WI38 (cell line): ENCODE data around the gene ENAH.

ENCODE experiments used
- H3K4me3 ChIP-seq: 2 replicates; pipeline ENCODE4 v1.5.1; 2011; ENCODE audit warnings: low read depth, mild to moderate bottlenecking, control low read depth, low read length
- TF ChIP-seq, protein P1 (sequence below): IDR thresholded peaks from 2 replicates; pipeline ENCODE4 v1.5.1; 2012; ENCODE audit warnings: low read depth, mild to moderate bottlenecking, control low read depth, low read length

The ENAH gene

GRCh38 chr1:225534135-225534534 lies 118.8 kb downstream of the ENAH start:
- H3K4me3 ChIP-seq: no peak overlapping the region
- TF ChIP-seq, protein P1, sequence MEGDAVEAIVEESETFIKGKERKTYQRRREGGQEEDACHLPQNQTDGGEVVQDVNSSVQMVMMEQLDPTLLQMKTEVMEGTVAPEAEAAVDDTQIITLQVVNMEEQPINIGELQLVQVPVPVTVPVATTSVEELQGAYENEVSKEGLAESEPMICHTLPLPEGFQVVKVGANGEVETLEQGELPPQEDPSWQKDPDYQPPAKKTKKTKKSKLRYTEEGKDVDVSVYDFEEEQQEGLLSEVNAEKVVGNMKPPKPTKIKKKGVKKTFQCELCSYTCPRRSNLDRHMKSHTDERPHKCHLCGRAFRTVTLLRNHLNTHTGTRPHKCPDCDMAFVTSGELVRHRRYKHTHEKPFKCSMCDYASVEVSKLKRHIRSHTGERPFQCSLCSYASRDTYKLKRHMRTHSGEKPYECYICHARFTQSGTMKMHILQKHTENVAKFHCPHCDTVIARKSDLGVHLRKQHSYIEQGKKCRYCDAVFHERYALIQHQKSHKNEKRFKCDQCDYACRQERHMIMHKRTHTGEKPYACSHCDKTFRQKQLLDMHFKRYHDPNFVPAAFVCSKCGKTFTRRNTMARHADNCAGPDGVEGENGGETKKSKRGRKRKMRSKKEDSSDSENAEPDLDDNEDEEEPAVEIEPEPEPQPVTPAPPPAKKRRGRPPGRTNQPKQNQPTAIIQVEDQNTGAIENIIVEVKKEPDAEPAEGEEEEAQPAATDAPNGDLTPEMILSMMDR: no peak

DNA sequence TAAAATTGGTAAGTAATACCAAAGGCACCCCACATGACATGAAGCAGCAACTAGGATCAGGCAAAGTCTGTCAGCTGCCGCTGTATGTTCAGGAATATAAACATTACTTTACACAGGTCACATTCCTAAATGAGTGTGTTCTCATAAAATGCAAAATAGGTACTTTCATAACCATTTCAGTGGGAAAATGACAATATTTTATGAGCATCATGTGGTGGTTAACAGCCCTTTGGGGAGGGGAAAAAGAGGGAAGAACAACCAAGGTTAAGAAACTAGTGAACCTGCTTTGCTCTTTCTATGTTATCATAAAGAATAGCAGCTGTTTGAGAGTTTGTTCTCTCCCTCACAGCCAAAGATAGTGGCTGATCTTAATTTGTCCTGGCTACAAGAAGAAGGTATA lies 119.7 kb downstream of the ENAH start:
- TF ChIP-seq, protein P1: no peak
- no peak overlapping the region for H3K4me3 ChIP-seq

GRCh38 chr1:225532240-225532944 lies 120.5 kb downstream of the ENAH start:
- TF ChIP-seq, protein P1: no peak
- H3K4me3 ChIP-seq: no peak overlapping the region

DNA sequence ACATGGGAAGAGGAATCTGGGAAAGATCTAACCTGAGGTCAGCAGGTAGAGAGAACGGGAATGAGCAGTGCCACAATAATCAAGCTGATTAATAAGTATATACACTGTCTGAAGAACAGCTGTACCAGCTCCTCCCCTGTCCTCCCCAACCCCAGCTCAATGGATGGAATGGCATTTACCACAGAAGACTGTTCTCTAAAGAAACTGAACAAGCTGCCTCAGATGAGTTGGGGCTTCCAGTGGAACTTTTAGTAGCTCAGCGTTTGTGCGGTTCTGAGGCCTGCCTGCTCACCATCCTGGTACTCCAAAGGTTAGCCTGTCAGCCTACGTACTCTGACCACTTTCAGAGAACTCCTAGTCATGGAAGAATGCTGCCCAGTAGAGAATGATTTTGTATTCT lies 123.2 kb downstream of the ENAH start:
- no peak overlapping the region for H3K4me3 ChIP-seq
- TF ChIP-seq, protein P1: no peak

DNA sequence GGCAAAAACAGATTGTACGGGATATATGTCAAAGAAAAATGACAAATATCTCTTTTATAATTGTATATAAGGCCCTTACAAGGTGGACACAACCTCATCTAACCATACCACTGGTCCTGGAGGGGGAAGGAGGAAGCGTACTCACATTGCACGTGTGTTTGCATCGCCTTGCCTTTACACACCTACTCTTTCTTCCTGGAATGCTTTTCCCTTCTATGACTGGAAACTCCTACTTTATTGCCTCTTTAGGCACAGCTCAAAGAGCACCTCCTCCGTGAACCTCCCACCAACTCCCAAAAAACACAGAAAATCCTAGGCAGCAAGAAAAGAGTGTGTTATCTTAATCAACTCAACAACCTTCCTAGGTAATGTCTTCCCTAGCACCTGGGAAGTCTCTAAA lies 125.3 kb downstream of the ENAH start:
- H3K4me3 ChIP-seq: no peak overlapping the region
- TF ChIP-seq, protein P1: no peak

GRCh38 chr1:225526878-225527277 lies 126.0 kb downstream of the ENAH start:
- TF ChIP-seq, protein P1: no peak
- no peak overlapping the region for H3K4me3 ChIP-seq

DNA sequence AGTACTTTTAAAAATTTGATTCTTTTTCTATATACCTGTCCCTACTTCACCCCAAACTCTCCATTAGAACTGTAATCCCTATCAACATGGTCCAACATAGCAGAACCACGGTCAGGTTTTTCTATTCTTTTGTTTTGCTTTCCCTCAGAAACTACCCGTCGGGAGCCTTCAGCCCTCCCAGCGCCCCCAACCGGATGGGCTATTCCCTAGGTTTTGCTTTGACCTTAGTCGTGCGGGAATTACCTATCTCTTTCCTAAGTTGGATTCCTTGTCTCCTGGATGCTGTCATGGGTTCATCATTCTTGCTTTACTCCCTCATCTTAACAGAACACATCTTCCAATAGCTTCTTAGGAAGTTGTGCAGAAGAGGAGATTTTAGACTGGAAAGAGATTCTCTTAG lies 127.5 kb downstream of the ENAH start:
- TF ChIP-seq, protein P1: no peak
- no peak overlapping the region for H3K4me3 ChIP-seq
